NCI-H2196 (cell line): ENCODE results near the gene USP43.
"Not testable (repeated sequence)": the region's sequence is repeated elsewhere in the genome, so short reads cannot be mapped to it uniquely, and the experiment has no call there.

Experiments
- DNase-seq: peaks from one replicate; lab custom pipeline; 2025; ENCODE audit not compliant: unreplicated experiment; lab: John Stamatoyannopoulos, UW

USP43 gene, protein sequence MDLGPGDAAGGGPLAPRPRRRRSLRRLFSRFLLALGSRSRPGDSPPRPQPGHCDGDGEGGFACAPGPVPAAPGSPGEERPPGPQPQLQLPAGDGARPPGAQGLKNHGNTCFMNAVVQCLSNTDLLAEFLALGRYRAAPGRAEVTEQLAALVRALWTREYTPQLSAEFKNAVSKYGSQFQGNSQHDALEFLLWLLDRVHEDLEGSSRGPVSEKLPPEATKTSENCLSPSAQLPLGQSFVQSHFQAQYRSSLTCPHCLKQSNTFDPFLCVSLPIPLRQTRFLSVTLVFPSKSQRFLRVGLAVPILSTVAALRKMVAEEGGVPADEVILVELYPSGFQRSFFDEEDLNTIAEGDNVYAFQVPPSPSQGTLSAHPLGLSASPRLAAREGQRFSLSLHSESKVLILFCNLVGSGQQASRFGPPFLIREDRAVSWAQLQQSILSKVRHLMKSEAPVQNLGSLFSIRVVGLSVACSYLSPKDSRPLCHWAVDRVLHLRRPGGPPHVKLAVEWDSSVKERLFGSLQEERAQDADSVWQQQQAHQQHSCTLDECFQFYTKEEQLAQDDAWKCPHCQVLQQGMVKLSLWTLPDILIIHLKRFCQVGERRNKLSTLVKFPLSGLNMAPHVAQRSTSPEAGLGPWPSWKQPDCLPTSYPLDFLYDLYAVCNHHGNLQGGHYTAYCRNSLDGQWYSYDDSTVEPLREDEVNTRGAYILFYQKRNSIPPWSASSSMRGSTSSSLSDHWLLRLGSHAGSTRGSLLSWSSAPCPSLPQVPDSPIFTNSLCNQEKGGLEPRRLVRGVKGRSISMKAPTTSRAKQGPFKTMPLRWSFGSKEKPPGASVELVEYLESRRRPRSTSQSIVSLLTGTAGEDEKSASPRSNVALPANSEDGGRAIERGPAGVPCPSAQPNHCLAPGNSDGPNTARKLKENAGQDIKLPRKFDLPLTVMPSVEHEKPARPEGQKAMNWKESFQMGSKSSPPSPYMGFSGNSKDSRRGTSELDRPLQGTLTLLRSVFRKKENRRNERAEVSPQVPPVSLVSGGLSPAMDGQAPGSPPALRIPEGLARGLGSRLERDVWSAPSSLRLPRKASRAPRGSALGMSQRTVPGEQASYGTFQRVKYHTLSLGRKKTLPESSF

DNA sequence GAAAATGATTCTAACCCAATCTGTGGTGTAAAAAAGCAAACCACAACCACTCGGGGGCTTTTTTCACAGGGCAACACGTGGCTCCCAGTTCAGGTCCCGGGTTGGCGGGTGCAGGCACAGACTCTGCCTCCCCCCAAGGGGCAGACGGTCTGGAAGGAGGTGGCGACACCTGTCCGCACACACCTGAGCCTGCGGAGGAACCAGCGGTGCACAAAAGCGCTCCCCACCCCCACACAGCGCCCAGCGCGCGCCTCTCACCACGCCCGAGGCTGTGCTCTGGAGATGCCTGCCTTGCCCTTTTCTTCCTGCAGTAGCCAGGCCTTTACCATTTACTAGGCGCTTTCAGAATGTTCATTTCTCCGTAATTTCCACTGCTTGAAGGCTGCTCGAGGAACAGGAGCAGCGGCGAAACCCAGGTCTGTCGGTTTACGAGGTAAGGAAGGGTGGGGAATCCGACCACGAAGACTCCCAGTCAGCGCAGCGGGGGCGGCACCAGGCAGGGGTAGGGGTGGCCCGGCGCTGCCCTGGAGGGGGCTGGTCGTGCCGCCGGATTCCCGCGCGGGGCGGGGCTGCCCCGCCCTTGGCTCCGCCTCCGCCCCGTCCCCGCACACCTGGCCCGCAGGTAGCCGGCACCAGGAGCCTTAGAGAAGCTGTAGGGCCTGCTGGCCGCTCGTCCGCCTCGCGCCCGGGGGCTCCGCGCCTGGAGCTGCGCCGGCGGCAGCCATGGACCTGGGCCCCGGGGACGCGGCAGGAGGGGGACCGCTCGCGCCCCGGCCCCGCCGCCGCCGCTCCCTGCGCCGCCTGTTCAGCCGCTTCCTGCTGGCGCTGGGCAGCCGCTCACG lies at the start of gene USP43:
TSS of gene USP43 (plus strand) at position 608 of the 842 bp plus-strand sequence. CDS start at position 724, 116 bp downstream.
- peak; percentile 43 for DNase-seq

DNA sequence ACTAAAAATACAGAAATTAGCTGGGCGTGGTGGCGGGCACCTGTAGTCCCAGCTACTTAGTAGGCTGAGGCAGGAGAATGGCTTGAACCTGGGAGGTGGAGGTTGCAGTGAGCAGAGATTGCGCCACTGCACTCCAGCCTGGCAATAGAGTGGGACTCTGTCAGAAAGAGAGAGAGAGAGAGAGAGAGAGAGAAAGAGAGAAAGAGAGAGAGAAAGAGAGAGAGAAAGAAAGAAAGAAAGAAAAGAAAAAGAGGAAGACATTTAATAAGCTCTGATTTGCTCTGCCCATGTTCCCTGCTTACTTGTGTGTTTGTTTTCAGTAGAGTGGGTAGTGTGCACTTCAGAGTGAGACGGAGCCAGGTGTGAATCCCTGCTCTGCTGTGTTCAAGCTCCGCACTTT lies 47.7 kb upstream of the USP43 start:
- DNase-seq: not testable (repeated sequence)

DNA sequence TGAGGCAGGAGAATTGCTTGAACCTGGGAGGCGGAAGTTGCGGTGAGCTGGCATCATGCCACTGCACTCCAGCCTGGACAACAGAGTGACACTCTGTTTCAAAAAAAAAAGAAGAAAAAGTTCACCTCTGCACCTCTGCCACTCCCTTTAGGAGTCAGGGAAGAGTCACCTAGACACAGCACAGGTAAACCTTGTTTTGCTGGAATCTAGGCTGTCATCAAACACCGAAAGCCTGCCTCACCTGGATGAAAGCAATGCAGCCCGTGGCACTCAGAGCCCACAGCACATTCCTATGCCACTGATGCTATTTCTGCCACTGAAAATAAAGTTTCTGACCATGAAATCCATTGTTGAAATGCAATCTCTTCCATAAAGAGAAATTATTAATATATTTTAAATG lies 46.7 kb upstream of the USP43 start:
- no peak for DNase-seq

DNA sequence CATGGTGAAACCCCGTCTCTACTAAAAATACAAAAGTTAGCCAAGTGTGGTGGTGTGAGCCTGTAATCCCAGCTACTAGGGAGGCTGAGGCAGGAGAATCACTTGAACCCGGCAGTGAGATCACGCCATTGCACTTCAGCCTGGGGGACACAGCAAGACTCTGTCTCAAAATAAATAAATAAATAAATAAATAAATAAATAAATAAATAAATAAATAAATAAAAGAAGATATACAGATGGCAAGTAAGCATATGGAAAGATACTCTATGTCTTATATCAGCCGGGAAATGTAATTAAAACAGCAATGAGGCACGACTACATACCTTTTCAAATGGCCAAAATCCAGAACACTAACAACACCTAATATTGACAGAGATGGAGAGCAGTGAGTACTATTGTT lies 40.7 kb upstream of the USP43 start:
- not testable (repeated sequence) for DNase-seq

DNA sequence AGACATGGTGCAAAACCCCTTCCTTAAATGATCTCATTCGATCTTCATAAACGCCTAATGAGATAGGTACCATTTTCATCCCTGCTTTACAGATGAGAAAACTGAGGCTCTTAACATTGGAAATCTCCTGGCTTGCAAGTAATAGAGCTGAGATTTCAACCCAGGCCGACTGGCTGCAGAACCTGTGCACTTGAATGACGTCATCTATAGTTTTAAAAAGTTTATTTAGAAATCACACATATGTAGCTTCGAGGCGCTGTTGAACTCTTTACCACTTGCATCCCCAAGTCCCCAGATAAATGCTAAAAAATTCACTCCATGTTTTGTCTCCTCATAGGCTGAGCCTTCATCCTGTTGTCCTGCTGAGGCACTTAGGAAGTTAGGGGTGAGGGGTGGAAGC lies 38.9 kb upstream of the USP43 start:
- no peak for DNase-seq

DNA sequence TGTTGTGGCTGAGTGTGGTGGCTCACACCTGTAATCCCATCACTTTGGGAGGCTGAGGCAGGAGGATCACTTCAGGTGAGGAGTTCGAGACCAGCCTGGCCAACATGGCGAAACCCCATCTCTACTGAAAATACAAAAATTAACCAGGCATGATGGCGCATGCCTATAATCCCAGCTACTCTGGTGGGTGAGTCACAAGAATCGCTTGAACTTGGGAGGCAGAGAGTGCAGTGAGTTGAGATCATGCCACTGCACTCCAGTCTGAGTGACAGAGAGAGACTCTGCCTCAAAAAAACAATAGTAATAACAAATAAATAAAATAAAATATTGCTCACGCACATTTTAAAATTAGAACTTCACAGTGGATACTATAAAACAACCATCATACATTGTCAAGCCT lies 38.3 kb upstream of the USP43 start:
- not testable (repeated sequence) for DNase-seq

DNA sequence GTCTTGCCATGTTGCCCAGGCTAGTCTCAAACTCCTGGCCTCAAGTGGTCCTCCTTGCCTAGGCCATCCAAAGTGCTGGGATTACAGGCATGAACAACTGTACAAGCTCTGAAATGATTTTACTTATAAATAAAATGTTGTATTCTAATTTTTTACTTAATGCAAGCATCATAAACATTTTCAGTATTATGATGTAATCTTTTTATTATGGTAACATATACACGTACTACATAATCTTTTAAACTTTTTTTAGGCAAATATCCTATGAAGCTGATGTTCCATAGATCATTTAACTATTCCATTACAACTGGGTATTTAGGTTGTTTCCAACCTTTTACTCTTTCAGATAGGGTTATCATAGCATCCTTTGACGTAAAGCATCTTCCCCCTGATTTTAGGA lies 33.8 kb upstream of the USP43 start:
- DNase-seq: no peak

DNA sequence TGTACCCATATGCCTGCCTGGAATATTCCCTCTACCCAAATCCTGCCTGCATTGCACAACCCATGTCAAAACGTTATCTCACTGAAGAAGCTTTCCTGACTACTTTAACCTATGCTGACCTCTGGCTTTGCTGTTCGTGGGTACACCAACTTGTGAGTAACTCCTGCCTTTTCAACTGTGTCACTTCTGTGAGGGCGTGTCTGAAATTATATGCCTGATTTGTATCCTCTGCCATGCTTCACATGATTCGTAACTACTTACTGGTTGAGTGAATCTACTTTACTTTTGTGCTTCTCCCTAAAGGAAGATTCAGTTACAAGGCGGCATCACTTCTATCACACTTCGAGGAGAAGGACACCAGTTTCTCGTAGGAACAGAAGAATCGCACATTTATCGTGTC lies 33.3 kb upstream of the USP43 start:
- no peak for DNase-seq

DNA sequence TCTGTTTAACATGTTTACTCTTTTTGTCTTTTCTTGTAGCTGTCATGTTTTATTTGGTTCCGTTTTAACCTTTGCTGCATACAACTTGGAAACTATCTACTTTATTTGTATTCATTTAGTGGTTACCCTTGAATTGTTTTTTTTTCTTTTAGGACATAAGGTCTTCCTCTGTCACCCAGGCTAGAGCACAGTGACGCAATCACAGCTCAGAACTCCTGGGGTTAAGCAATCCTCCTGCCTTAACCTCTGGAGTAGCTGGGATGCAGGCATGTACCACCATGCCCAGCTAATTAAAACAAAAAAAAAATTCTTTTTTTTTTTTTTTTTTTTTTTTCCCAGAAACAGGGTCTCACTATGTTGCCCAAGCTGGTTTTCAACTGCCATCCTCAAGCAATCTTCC lies 29.8 kb upstream of the USP43 start:
- no peak for DNase-seq

DNA sequence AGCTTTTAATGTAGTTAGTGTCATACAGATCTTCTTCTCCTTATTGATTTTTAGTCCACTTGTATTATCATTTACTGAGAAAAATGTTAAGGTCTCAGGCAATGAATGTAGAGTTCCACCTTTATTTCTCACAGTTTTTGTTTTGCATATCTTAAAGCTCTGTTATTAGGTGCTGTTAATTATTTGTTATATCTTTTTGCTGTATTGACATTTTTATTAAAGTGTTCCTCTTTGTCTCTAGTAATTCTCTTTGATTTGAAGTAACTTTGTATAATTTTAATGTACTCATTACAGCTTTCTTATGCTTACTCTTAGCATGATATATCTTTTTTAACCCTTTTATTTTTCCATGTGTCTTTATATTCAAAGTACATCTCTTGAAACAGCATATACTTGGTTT lies 22.4 kb upstream of the USP43 start:
- DNase-seq: no peak

DNA sequence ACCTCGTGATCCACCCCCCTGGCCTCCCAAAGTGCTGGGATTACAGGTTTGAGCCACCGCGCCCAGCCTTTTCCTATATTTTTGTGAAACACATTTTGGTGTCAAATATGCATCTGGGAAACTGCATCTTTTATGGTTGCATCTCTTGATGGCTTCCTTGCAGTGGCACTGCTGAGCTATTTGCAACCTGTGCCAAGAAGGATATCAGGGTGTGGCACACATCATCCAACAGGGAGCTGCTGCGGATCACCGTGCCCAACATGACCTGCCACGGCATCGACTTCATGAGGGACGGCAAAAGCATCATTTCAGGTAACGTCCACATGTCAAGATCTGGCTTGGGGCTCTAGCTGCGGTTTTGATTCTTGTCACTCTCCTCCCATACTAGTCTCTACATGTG lies 16.8 kb upstream of the USP43 start:
- DNase-seq: no peak

DNA sequence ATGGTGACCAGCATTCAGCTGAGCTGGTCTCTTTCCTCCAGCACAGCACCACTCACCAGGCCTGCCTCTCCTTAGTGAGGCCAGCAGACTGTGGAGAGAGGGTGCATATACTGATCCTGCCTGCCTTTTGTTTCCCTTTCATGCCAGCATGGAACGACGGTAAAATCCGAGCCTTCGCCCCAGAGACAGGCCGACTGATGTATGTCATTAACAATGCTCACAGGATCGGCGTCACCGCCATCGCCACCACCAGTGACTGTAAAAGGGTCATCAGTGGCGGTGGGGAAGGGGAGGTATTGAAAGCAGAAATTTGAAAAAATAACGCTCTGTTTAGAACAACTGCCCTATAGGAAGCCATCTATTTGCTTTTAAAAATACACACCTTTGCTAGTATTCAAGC lies 12.6 kb upstream of the USP43 start:
- DNase-seq: no peak

DNA sequence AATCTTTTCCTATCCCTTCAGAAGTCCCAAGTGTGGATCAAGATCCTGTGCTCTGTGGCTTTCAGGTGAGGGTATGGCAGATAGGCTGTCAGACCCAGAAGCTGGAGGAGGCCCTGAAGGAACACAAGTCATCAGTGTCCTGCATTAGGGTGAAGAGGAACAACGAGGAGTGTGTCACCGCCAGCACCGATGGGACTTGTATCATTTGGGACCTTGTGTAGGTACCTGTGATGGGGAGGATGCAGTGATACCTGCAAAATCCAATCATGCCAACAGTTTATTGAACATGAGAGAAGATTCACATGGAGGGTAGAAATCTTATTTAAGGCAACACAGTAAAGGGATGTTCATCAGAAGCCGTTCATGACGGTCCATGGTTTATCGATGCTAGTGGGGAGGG lies 10.0 kb upstream of the USP43 start:
- DNase-seq: no peak

DNA sequence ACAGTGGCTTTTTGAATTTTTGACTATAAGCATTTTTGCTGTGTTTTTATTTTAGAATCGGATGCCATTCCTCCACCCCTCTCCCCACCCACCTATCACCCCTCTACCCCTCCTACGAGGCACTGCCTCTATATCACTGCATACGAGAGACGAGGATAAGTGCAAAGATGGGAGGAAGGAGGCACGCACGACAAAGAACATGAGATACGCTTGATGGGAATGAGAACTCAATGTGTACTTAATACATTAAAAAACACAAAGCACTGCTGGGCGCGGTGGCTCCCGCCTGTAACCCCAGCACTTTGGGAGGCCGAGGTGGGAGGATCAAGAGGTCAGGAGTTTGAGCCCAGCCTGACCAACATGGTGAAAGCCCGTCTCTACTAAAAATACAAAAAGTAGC lies 8.8 kb upstream of the USP43 start:
- DNase-seq: no peak

DNA sequence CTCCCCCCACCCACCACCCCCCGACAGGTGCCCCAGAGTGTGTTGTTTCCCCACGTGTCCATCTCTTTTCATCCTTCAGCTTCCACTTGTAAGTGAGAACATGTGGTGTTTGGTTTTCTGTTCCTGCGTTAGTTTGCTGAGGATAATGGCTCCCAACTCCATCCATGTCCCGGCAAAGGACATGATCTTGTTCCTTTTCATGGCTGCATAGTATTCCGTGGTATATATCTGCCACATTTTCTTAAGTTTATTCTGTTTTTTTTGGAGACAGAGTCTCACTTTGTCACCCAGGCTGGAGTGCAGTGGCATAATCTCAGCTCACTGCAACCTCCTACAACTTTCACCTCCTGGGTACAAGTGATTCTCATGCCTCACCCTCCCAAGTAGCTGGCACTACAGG lies 4.9 kb upstream of the USP43 start:
- not testable (repeated sequence) for DNase-seq

DNA sequence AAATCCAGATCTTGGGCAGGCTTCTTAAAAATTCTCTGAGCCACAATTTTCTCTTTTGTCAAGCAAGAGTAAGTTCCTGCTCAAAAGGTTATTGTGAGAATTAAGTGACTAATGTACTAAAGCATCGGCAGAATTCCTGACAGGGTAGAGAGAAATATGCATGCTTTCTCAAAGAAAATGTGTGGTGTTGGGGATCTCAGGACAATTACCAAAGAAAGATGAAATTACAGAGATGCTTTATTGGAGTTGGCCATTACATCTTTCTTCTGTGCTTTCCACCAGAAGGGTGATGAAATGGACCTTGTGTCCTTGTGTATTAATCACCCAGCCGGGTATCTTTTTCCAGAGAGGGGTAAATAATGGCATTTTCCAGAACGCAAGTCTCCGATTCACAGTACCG lies 1.7 kb upstream of the USP43 start:
- no peak for DNase-seq

DNA sequence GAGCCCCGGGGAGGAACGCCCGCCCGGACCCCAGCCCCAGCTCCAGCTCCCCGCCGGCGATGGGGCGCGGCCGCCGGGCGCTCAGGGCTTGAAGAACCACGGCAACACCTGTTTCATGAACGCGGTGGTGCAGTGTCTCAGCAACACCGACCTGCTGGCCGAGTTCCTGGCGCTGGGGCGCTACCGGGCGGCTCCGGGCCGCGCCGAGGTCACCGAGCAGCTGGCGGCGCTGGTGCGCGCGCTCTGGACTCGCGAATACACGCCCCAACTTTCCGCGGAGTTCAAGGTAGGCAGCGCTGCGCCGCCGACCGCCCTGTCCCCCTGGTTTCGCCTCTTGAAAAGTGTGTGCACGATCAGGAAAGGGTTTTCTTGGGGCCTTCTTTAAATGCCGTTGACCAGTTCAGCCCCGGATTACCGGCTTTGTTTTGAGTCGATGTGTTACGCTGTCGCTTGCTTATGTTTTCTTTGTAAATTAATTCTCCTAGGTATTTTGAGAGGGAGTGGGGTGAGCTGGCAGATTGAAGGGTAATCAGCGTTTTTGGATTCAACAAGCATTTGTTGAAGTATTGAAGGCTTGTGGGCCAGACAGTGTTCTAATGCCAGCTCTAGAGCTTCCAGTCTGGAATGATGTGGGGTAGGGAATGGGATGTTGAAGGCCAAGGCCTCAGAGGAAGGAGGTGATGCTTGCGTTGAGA lies 681 bp downstream of the USP43 start:
- DNase-seq: peak; percentile 10

DNA sequence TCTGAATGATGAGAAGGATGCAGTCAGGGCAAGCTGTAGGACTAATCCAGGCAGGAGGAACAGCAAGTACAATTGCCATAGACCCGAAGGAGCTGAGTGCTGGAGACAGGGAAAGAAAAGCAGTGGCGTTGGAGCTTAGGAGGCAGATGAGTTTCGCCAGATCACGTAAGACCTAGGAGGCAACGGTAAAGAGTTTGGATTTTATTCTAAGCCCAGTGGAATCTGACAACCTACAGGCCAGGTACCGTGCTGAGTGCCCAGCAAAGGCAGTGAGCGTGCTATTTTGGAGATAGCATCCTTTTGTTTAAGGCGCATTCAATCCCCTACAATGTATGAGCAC lies 1.2 kb downstream of the USP43 start:
- DNase-seq: no peak

DNA sequence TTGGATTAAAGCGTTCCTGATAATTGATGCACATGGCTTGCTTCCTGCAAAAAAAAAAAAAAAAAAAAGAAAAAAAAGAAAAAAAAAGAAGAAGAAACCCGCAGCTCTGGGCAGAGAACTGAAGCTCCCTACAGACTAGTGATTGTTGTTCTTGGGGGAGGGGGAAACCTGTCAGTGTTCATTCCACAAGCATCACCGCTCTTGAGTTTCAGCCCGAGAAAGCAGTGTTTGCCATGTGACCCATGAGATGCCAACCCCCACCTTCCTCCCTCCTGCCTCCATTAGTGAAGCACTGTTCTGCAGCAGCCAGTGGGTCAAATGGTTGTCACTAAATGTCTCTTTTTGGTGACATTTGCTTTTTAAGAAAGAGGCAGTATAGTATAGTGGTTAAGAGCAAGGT lies 1.7 kb downstream of the USP43 start:
- no peak for DNase-seq

DNA sequence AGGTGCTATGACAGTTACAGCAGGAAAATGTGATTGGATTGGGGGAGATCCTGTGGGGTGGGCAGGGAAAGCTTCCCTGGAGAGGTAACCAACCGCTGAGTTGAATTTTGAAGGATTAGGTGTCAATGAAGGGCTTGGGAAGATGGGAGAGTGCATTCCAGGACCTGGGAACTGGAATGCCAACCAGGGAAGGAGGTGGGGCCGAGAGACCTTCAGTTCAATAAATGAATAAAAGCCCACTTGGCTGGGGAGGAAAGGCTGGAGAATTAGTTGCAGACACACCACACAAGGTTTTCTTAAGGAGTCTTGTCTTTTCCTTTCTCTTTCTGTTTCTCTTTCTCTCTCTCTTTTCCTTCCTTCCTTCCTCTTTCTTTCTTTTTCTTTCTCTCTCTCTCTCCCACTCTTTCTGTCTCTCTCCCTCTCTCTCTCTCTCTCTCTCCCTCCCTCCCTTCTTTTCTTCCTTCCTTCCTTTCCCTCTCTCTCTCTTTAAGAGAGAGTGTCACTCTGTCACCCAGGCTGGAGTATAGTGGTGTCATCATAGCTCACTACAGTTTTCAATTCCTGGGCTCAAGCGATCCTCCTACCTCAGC lies 3.3 kb downstream of the USP43 start:
- no peak for DNase-seq
